Fibroblast of skin of abdomen (primary cell): Measurements from ENCODE around the gene C6orf89.
"Not testable (repeated sequence)": the region's sequence is repeated elsewhere in the genome, so short reads cannot be mapped to it uniquely, and the experiment has no call there.

Experiments used
- DNase-seq: peaks from one replicate; pipeline ENCODE4 v3.0.0-alpha.2; 2013

C6orf89 gene

GRCh38 chr6:36924778-36925374, 39.1 kb downstream of the C6orf89 start:
- DNase-seq = no peak

GRCh38 chr6:36925809-36926208, 40.1 kb downstream of the C6orf89 start:
- DNase-seq = no peak

GRCh38 chr6:36926708-36927513, 41.2 kb downstream of the C6orf89 start:
- DNase-seq = no peak

GRCh38 chr6:36927691-36928546, 42.2 kb downstream of the C6orf89 start:
- peak; percentile 55 for DNase-seq

- DNase-seq = no peak
Measured at GRCh38 chr6:36928547-36928918, 42.8 kb downstream of the C6orf89 start.

- no peak for DNase-seq
Measured at GRCh38 chr6:36929152-36929551, 43.4 kb downstream of the C6orf89 start.

GRCh38 chr6:36929607-36930006, 43.9 kb downstream of the C6orf89 start:
- DNase-seq = peak; percentile 54

- DNase-seq = no peak
Measured at GRCh38 chr6:36930483-36930882, 44.7 kb downstream of the C6orf89 start.

GRCh38 chr6:36933102-36933501, 47.4 kb downstream of the C6orf89 start:
- peak; percentile 89 for DNase-seq

GRCh38 chr6:36933519-36933918, 47.8 kb downstream of the C6orf89 start:
- no peak for DNase-seq

- no peak for DNase-seq
Measured at GRCh38 chr6:36934901-36935300, 49.1 kb downstream of the C6orf89 start.

GRCh38 chr6:36936824-36937223, 51.1 kb downstream of the C6orf89 start:
- no peak for DNase-seq

- DNase-seq = no peak
Measured at GRCh38 chr6:36937896-36938295, 52.1 kb downstream of the C6orf89 start.

- peak; percentile 89 for DNase-seq
Measured at GRCh38 chr6:36938536-36938935, 52.8 kb downstream of the C6orf89 start.

- DNase-seq = not testable (repeated sequence)
Measured at GRCh38 chr6:36939005-36939404, 53.3 kb downstream of the C6orf89 start.

GRCh38 chr6:36940027-36940426, 54.3 kb downstream of the C6orf89 start:
- DNase-seq = no peak

- not testable (repeated sequence) for DNase-seq
Measured at GRCh38 chr6:36941561-36941960, 55.8 kb downstream of the C6orf89 start.

GRCh38 chr6:36942329-36942728, 56.6 kb downstream of the C6orf89 start:
- DNase-seq = not testable (repeated sequence)

- DNase-seq = no peak
Measured at GRCh38 chr6:36944650-36945049, 58.9 kb downstream of the C6orf89 start.

- no peak for DNase-seq
Measured at GRCh38 chr6:36945301-36945700, 59.5 kb downstream of the C6orf89 start.

- DNase-seq = no peak
Measured at GRCh38 chr6:36946526-36946925, 60.8 kb downstream of the C6orf89 start.

GRCh38 chr6:36947570-36948351, 62.0 kb downstream of the C6orf89 start:
- no peak for DNase-seq
